GM23338 (cell line): ENCODE measurements around the gene RNFT2. TPM values are rescaled to one million over a fixed set of nuclear protein-coding genes. Genes with fewer than 3 reads are reported as not detected.

ENCODE experiments used
- ATAC-seq: fragments of 200-7000 bp; cut with Tn5 transposase; 3 replicates; pipeline ENCODE4 v1.9.1; 2020
- DNase-seq: peaks from one replicate; pipeline ENCODE4 v3.0.0-alpha.2; 2015; ENCODE audit warnings: low spot score
- H2AFZ ChIP-seq: fragments of 200-600 bp; sonication (generic); 2 replicates; pipeline ENCODE4 v1.8.0; 2016; ENCODE audit warnings: antibody characterized with exemption, mild to moderate bottlenecking, moderate library complexity
- H3F3A ChIP-seq: fragments of 200-600 bp; sonication (generic); replicated peaks from 2 replicates; pipeline ENCODE4 v1.8.0; 2017; ENCODE audit warnings: antibody characterized with exemption, mixed run types, low read depth
- H3K27ac ChIP-seq: fragments of 200-600 bp; sonication (generic); 2 replicates; pipeline ENCODE4 v1.6.1; 2016; ENCODE audit warnings: low read depth
- H3K27me3 ChIP-seq: fragments of 200-600 bp; sonication (generic); 2 replicates; pipeline ENCODE4 v1.8.0; 2016; ENCODE audit warnings: mild to moderate bottlenecking, mixed run types, moderate library complexity; ENCODE audit not compliant: insufficient read depth
- H3K36me3 ChIP-seq: fragments of 200-600 bp; sonication (generic); 2 replicates; pipeline ENCODE4 v1.8.0; 2016; ENCODE audit warnings: mild to moderate bottlenecking; ENCODE audit not compliant: insufficient read depth
- H3K4me1 ChIP-seq: fragments of 200-600 bp; sonication (generic); 2 replicates; pipeline ENCODE4 v1.8.0; 2016; ENCODE audit warnings: mild to moderate bottlenecking, moderate library complexity; ENCODE audit not compliant: insufficient read depth
- H3K4me2 ChIP-seq: fragments of 200-600 bp; sonication (generic); 2 replicates; pipeline ENCODE4 v1.7.1; 2017; ENCODE audit warnings: mixed run types
- H3K4me3 ChIP-seq: fragments of 200-600 bp; sonication (generic); 2 replicates; pipeline ENCODE4 v1.6.1; 2016; ENCODE audit warnings: mixed run types
- H3K79me2 ChIP-seq: fragments of 200-600 bp; sonication (generic); replicated peaks from 2 replicates; pipeline ENCODE4 v1.8.0; 2017; ENCODE audit warnings: mild to moderate bottlenecking; ENCODE audit not compliant: insufficient read depth
- H3K9me2 ChIP-seq: fragments of 200-600 bp; sonication (generic); 2 replicates; pipeline ENCODE4 v1.8.0; 2017; ENCODE audit not compliant: insufficient read depth
- H4K20me1 ChIP-seq: fragments of 200-600 bp; sonication (generic); replicated peaks from 2 replicates; pipeline ENCODE4 v1.8.0; 2017; ENCODE audit warnings: mild to moderate bottlenecking; ENCODE audit not compliant: insufficient read depth
- H3K27ac Mint-ChIP-seq: 2 replicates; pipeline ENCODE4 v1.8.0; 2020; ENCODE audit warnings: inconsistent platforms, mild to moderate bottlenecking, moderate library complexity, mixed read lengths
- H3K27me3 Mint-ChIP-seq: 3 replicates; pipeline ENCODE4 v1.8.0; 2022; ENCODE audit warnings: low read depth, mild to moderate bottlenecking, moderate library complexity, mixed read lengths, inconsistent platforms; ENCODE audit not compliant: insufficient read depth, poor library complexity
- H3K36me3 Mint-ChIP-seq: 3 replicates; pipeline ENCODE4 v1.8.0; 2021; ENCODE audit warnings: low read depth, mild to moderate bottlenecking, inconsistent platforms, moderate library complexity, mixed read lengths
- H3K4me1 Mint-ChIP-seq: 3 replicates; pipeline ENCODE4 v1.8.0; 2020; ENCODE audit warnings: mild to moderate bottlenecking, inconsistent platforms, mixed read lengths
- H3K4me3 Mint-ChIP-seq: 3 replicates; pipeline ENCODE4 v1.8.0; 2021; ENCODE audit warnings: moderate library complexity, mild to moderate bottlenecking, inconsistent platforms, mixed read lengths
- H3K9me3 Mint-ChIP-seq: 3 replicates; pipeline ENCODE4 v1.8.0; 2020; ENCODE audit warnings: moderate library complexity, mild to moderate bottlenecking, inconsistent platforms, mixed read lengths
- CREB1 ChIP-seq: fragments of 250-450 bp; sonication (Bioruptor Pico); IDR thresholded peaks from 2 replicates; pipeline ENCODE4 v1.5.0; 2020; ENCODE audit warnings: low read depth, mild to moderate bottlenecking, moderate library complexity
- CTCF ChIP-seq, 2 experiments: fragments of 200-600 bp in 1 of 2; sonication (generic) in 1 of 2; conservative IDR thresholded peaks; 2 replicates each; pipeline versions ENCODE4 v1.5.1 to v1.6.1; 2016 to 2017; ENCODE audit warnings: antibody characterized with exemption in 2 of 2, low read depth in 2 of 2, mild to moderate bottlenecking in 2 of 2, moderate library complexity in 1 of 2
- ETS1 ChIP-seq: IDR thresholded peaks from 2 replicates; pipeline ENCODE4 v1.6.1; 2016; ENCODE audit warnings: antibody characterized with exemption
- EZH2phosphoT487 ChIP-seq: fragments of 200-600 bp; sonication (generic); IDR thresholded peaks from one replicate; pipeline ENCODE4 v1.8.1; 2018; ENCODE audit warnings: antibody characterized with exemption; ENCODE audit not compliant: unreplicated experiment
- JUNB ChIP-seq: IDR thresholded peaks from one replicate; pipeline ENCODE4 v1.6.1; 2016; ENCODE audit warnings: antibody characterized with exemption; ENCODE audit not compliant: unreplicated experiment
- NANOG ChIP-seq: IDR thresholded peaks from 2 replicates; pipeline ENCODE4 v1.6.1; 2016; ENCODE audit warnings: antibody characterized with exemption, borderline replicate concordance
- POLR2AphosphoS5 ChIP-seq: IDR thresholded peaks from 2 replicates; pipeline ENCODE4 v1.6.1; 2016; ENCODE audit warnings: antibody characterized with exemption, low read depth
- STAT1 ChIP-seq: IDR thresholded peaks from one replicate; pipeline ENCODE4 v1.6.1; 2016; ENCODE audit warnings: antibody characterized with exemption; ENCODE audit not compliant: unreplicated experiment
- ZNF114 ChIP-seq: fragments of 250-450 bp; sonication (Bioruptor Pico); IDR thresholded peaks from 2 replicates; pipeline ENCODE4 v1.5.0; 2020; ENCODE audit warnings: mild to moderate bottlenecking, moderate library complexity
- ZNF331 ChIP-seq: fragments of 250-450 bp; sonication (Bioruptor Pico); IDR thresholded peaks from 2 replicates; pipeline ENCODE4 v1.5.0; 2020; ENCODE audit warnings: low read depth, mild to moderate bottlenecking, moderate library complexity
- polyA plus RNA-seq: library from polyadenylated mRNA; unstranded; fragments of >200 nt; fragmentation: Nextera tagmentation; extraction: Ambion mirVana; gene quantifications from 2 replicates; pipeline ENCODE4 v1.2.1, GENCODE V29; 2016
- total RNA-seq: library from RNA; depleted of rRNA; stranded (reverse); fragments of >200 nt; shearing (Covaris generic); gene quantifications from 2 replicates; pipeline ENCODE4 v1.2.3, GENCODE V29; 2014

The RNFT2 gene
- total and polyA plus RNA-seq, 2 experiments from 2014 or later: 19.3 to 22.9 TPM

GRCh38 chr12:116867523-116867922, 129.4 kb downstream of the RNFT2 start (continued):
- TF ChIP-seq ETS1 (no peak), NANOG (no peak), EZH2phosphoT487 (no peak)

GRCh38 chr12:116870306-116870705, 132.2 kb downstream of the RNFT2 start:
- Mint-ChIP-seq H3K4me1 (peaks cover 2% of the 10 kb centered on the region; the same call in 1 of the 3 replicates), H3K36me3 (peaks cover 6% of the 10 kb centered on the region), H3K9me3 (peaks cover 4% of the 10 kb centered on the region; the same call in 1 of the 3 replicates), H3K27ac (no peak overlapping the region), H3K27me3 (peaks cover 5% of the 10 kb centered on the region), H3K4me3 (no peak overlapping the region)
- no peaks in the 10 kb centered on the region for H4K20me1 ChIP-seq
- no peak overlapping the region for H3K4me2 ChIP-seq
- TF ChIP-seq JUNB (no peak), ZNF331 (CRISPR knock-in tag) (no peak), NANOG (no peak), STAT1 (no peak), POLR2AphosphoS5 (no peak)
- no peak overlapping the region for H2AFZ ChIP-seq
- no peak overlapping the region for H3K27ac ChIP-seq
- H3K4me3 ChIP-seq: no peak overlapping the region
- no peak for ATAC-seq
- H3K79me2 ChIP-seq: no peaks in the 10 kb centered on the region
- H3F3A ChIP-seq: no peaks in the 10 kb centered on the region
- H3K36me3 ChIP-seq: no peaks in the 10 kb centered on the region
- H3K4me1 ChIP-seq: no peaks in the 10 kb centered on the region
- H3K9me2 ChIP-seq: no peaks in the 10 kb centered on the region
- H3K27me3 ChIP-seq: peaks cover 11% of the 10 kb centered on the region; the same call in 1 of the 2 replicates
- no peak for DNase-seq

- Mint-ChIP-seq H3K36me3 (peaks cover 10% of the 10 kb centered on the region), H3K9me3 (peaks cover 4% of the 10 kb centered on the region; the same call in 1 of the 3 replicates), H3K27me3 (peaks cover 34% of the 10 kb centered on the region), H3K27ac (no peak overlapping the region), H3K4me3 (no peak overlapping the region), H3K4me1 (peaks cover 23% of the 10 kb centered on the region)
- 0 out of 2 replicates have a peak, but pooled peaks cover 4% of the 10 kb centered on the region for H3K79me2 ChIP-seq
- H3K4me1 ChIP-seq: peaks cover 23% of the 10 kb centered on the region; the same call in 1 of the 2 replicates
- peaks cover 10% of the 10 kb centered on the region for H3F3A ChIP-seq
- H3K4me2 ChIP-seq: no peak overlapping the region
- H3K36me3 ChIP-seq: no peaks in the 10 kb centered on the region
- H2AFZ ChIP-seq: no peak overlapping the region
- H3K4me3 ChIP-seq: no peak overlapping the region
- no peak overlapping the region for H3K27ac ChIP-seq
- DNase-seq: no peak
- H4K20me1 ChIP-seq: peaks cover 12% of the 10 kb centered on the region; the same call in 1 of the 2 replicates
- H3K9me2 ChIP-seq: no peaks in the 10 kb centered on the region
- peaks cover 50% of the 10 kb centered on the region for H3K27me3 ChIP-seq
- no peak for ATAC-seq
- TF ChIP-seq CREB1 (CRISPR knock-in tag) (no peak), ZNF114 (no peak), ETS1 (no peak), NANOG (no peak), CTCF (conservative IDR thresholded peaks at IDR 0.05; ENCODE audit: low read depth in 2 of 2) (no peak), EZH2phosphoT487 (no peak), POLR2AphosphoS5 (no peak)
Measured at GRCh38 chr12:116874324-116874995, 136.3 kb downstream of the RNFT2 start.
